ENCODE results near the gene GNAS-AS1.

DNA sequence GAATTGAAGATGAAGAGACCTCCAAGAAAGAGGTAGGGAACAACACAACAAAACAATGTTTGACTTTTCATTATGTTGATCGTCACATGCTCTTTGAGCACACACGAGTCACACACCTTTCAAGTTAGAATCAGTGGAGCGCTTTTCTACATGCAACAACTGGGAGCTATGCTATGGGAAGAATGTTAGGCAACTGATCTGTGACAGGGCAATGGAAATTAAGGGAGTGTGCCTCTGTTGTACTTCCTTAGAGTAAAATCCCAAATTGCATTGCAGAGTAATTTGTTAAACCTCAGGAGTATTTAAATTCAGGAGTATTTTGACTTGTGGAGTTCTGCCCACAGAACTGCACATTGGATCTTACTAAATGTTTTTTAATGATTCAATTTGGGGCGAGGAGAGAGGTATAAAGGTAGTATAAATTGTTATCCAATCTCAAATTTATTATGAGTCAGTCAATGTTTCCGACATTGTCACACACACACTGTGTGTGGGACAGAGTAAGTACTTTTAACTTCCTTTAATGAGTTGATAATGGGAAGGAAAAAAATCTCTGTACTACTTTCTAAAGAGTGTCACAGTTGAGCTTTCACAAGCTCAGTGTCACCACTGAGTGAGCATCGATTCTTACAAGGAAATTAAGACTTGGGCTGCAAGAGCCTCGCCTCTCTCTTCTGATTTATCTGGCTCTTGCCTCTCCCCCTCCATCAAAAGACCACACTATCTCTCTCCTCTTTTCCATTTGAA is 12.5 kb upstream of the GNAS-AS1 start:
- TF ChIP-seq, protein P1, sequence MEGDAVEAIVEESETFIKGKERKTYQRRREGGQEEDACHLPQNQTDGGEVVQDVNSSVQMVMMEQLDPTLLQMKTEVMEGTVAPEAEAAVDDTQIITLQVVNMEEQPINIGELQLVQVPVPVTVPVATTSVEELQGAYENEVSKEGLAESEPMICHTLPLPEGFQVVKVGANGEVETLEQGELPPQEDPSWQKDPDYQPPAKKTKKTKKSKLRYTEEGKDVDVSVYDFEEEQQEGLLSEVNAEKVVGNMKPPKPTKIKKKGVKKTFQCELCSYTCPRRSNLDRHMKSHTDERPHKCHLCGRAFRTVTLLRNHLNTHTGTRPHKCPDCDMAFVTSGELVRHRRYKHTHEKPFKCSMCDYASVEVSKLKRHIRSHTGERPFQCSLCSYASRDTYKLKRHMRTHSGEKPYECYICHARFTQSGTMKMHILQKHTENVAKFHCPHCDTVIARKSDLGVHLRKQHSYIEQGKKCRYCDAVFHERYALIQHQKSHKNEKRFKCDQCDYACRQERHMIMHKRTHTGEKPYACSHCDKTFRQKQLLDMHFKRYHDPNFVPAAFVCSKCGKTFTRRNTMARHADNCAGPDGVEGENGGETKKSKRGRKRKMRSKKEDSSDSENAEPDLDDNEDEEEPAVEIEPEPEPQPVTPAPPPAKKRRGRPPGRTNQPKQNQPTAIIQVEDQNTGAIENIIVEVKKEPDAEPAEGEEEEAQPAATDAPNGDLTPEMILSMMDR (IDR thresholded peaks at IDR 0.05), result no peak
- TF ChIP-seq EP300 (IDR thresholded peaks at IDR 0.05) (no peak), POLR2A (IDR thresholded peaks at IDR 0.05) (no peak)
